ENCODE measurements around the gene KLRF2. TPM values are rescaled to one million over a fixed set of nuclear protein-coding genes. Genes with fewer than 3 reads are reported as not detected.

The KLRF2 gene
- total and polyA plus RNA-seq, 2 of the 8 experiments (the other 6 are each of a cell fraction or from before 2014, with no cell fraction given), result not detected

DNA sequence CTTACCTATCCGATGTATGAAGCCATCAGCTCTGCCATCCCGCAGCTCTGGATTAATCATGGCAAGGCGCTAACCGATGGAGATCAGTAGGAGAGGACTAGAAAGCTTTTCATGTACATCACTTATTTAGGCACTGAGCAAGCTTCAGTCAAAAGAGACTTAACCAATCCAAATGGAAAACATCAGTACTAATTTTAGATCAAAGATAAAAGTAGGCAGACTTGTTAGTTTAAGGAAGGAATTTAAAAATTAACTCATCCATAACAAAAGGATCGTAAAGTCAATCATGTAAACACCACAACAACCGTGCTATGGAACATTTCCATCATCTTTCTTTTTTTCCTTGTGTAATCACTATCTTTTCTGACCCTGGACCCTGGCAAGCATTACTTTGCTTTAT, 51.0 kb downstream of the KLRF2 start, which contains the start of gene CLEC2A:
CLEC2A (minus strand) TSS at position 101 of the 400 bp plus-strand sequence; CDS start at position 60, 41 bp downstream.
- H3K9me3 ChIP-seq (ENCODE audit: insufficient read depth in 2 of 2, low read depth in 1 of 2, low read length in 1 of 2), result no peaks in the 10 kb centered on the region
- DNase-seq (ENCODE audit: low read depth in 1 of 2, low spot score in 2 of 2), result no peak
- 92% methylated on average over 6 of the region's 6 CpGs; no CpG with 5 or more reads in 1 of the 2 experiments for WGBS, 2 experiments (ENCODE audit: extremely low coverage in 1 of 2, insufficient coverage in 1 of 2, insufficient read length in 1 of 2, insufficient replicate concordance in 2 of 2, low coverage in 1 of 2, low lambda C conversion rate in 2 of 2, missing lambda C conversion rate in 1 of 2)
- TF ChIP-seq POU5F1 (IDR thresholded peaks at IDR 0.05; ENCODE audit: low read depth, low read length) (no peak), CBX8 (IDR thresholded peaks at IDR 0.05; ENCODE audit: borderline replicate concordance, low read depth, low read length) (no peak), POLR2A (IDR thresholded peaks at IDR 0.05; ENCODE audit: control extremely low read depth in 1 of 2, low read depth in 2 of 2, low read length in 2 of 2) (no peak), SRF (IDR thresholded peaks at IDR 0.05; ENCODE audit: low read depth, low read length) (no peak), HDAC6 (IDR thresholded peaks at IDR 0.05; ENCODE audit: low read depth, low read length) (no peak), MAFK (IDR thresholded peaks at IDR 0.05; ENCODE audit: low read depth, low read length) (no peak), CREB1 (IDR thresholded peaks at IDR 0.05) (no peak), CBX5 (IDR thresholded peaks at IDR 0.05; ENCODE audit: low read depth, low read length) (no peak), KDM5A (IDR thresholded peaks at IDR 0.05; ENCODE audit: low read length) (no peak), SIRT6 (IDR thresholded peaks at IDR 0.05; ENCODE audit: low read length) (no peak), SP1 (IDR thresholded peaks at IDR 0.05; ENCODE audit: low read depth, low read length) (no peak), EZH2 (IDR thresholded peaks at IDR 0.05; ENCODE audit: low read depth, low read length, severe bottlenecking) (no peak)
- no peak within 1 kb of the TSS for H3K4me3 ChIP-seq (ENCODE audit: extremely low read depth in 1 of 4, insufficient read depth in 2 of 4, low read depth in 3 of 4, low read length in 4 of 4)
- H3K36me3 ChIP-seq (ENCODE audit: control insufficient read depth in 2 of 4, insufficient read depth in 4 of 4, low read length in 3 of 4), result no peaks in the 10 kb centered on the region
- no peak within 1 kb of the TSS for H4K8ac ChIP-seq (ENCODE audit: extremely low read depth, insufficient read depth, low read length)
- no peaks in the 10 kb centered on the region for H4K20me1 ChIP-seq (replicated peaks in 1 of 2; ENCODE audit: control insufficient read depth in 1 of 2, insufficient read depth in 2 of 2, low read length in 2 of 2)
- H3K9ac ChIP-seq (replicated peaks in 1 of 4; ENCODE audit: extremely low read depth in 1 of 4, low read depth in 3 of 4, low read length in 3 of 4), result no peak within 1 kb of the TSS
- H3K4me2 ChIP-seq (ENCODE audit: insufficient read depth in 1 of 2, low read depth in 2 of 2, low read length in 2 of 2), result no peak within 1 kb of the TSS
- H3K79me2 ChIP-seq (ENCODE audit: control insufficient read depth in 1 of 2, insufficient read depth in 2 of 2, low read length in 2 of 2), result no peaks in the 10 kb centered on the region
- H3K23ac ChIP-seq (ENCODE audit: insufficient read length), result no peak within 1 kb of the TSS
- H3K79me1 ChIP-seq (ENCODE audit: low read depth, low read length), result no peaks in the 10 kb centered on the region
- no peak within 1 kb of the TSS for H2BK12ac ChIP-seq (ENCODE audit: low read depth, low read length)
- no peak within 1 kb of the TSS for H3K18ac ChIP-seq (ENCODE audit: extremely low read depth, low read length)
- no peak within 1 kb of the TSS for H3K14ac ChIP-seq (ENCODE audit: insufficient read length)
- no peak within 1 kb of the TSS for H3K27ac ChIP-seq (ENCODE audit: low read depth, low read length)
- no peak within 1 kb of the TSS for H2AFZ ChIP-seq (ENCODE audit: low read length)
- no peak within 1 kb of the TSS for H2AK5ac ChIP-seq (ENCODE audit: low read depth, low read length)
- H2BK20ac ChIP-seq (ENCODE audit: low read length), result no peak within 1 kb of the TSS
- no peak within 1 kb of the TSS for H2BK15ac ChIP-seq (ENCODE audit: low read length)
- H2BK120ac ChIP-seq (replicated peaks; ENCODE audit: low read depth, low read length), result no peak within 1 kb of the TSS
- no peak within 1 kb of the TSS for H4K5ac ChIP-seq (ENCODE audit: insufficient read length, low read depth, low read length)
- no peak within 1 kb of the TSS for H2BK5ac ChIP-seq (ENCODE audit: low read depth, low read length)
- no peak for FAIRE-seq
- H3K56ac ChIP-seq (replicated peaks; ENCODE audit: insufficient read length, low read depth, low read length), result no peak within 1 kb of the TSS
- no peaks in the 10 kb centered on the region for H3K27me3 ChIP-seq (replicated peaks in 1 of 4; ENCODE audit: control insufficient read depth in 3 of 4, extremely low read depth in 1 of 4, insufficient read depth in 3 of 4, low read length in 3 of 4)
- ChIA-PET POLR2A (ENCODE audit: partially characterized antibody) (no interaction called here), CTCF (ENCODE audit: partially characterized antibody) (interaction anchor here (0.6 to 1.5 kb wide), 6 partner anchors 13 to 208 kb away, joined by 3 to 7 read pairs (median 4); no protein-coding TSS in a partner anchor)
- no peak within 1 kb of the TSS for H3K4ac ChIP-seq (replicated peaks; ENCODE audit: insufficient read length, low read depth, low read length)
- H3K4me1 ChIP-seq (replicated peaks in 1 of 4; ENCODE audit: control insufficient read depth in 3 of 4, insufficient read depth in 4 of 4, low read length in 3 of 4), result no peaks in the 10 kb centered on the region
- H4K91ac ChIP-seq (replicated peaks; ENCODE audit: insufficient read length, low read length), result no peak within 1 kb of the TSS
- no peaks in the 10 kb centered on the region for H3K23me2 ChIP-seq (ENCODE audit: low read depth, low read length)
